ENCODE measurements around the gene ACOT7. TPM values are rescaled to one million over a fixed set of nuclear protein-coding genes. Genes with fewer than 3 reads are reported as not detected.

Gene ACOT7
- total RNA-seq, 1 experiment from 2014 or later: 70.2 TPM

DNA sequence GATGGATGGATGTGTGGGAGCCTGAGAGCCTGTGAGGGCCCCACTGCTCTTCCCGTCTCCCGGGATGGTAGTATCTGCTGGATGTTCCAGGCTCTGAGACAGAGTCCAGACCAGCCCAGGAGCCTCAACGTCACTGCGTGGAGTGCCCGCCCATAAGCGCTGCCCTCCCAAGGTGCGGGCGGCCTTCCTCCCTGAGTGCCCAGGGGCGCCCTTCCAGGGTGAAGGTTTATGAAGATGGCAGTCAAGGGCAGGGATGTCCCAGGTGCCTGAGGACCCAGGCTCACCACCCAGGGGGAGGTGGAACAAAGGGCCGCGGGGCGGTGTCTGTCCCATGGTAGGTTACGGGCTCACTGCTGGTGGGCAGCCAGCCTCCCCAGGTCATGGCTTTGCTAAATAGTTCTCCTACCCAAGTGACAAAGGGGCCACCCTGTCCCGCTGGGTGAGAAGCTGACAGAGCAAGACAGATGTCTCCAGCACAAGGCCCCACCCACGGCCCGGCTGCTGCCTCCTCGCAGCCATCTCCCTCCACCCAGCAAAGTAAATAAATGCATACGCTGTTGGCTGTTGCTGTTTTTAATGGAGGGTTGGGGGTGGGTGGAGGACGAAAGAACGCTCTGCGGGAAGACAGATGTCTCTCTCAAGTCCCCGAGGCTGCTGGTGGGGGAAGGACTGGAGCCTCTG lies 123.7 kb downstream of the ACOT7 start:
- Histone ChIP-seq H3K9me3 (ENCODE audit: insufficient read depth, low read depth) (no peaks in the 10 kb centered on the region), H4K20me1 (ENCODE audit: insufficient read depth) (no peaks in the 10 kb centered on the region), H3K27me3 (ENCODE audit: insufficient read depth, low read depth) (no peaks in the 10 kb centered on the region), H2AFZ (no peak overlapping the region), H3K27ac (no peak overlapping the region), H3K9me2 (ENCODE audit: insufficient read depth) (no peaks in the 10 kb centered on the region), H3K4me3 (no peak overlapping the region), H3K4me2 (no peak overlapping the region), H3K36me3 (ENCODE audit: low read depth) (no peaks in the 10 kb centered on the region), H3F3A (ENCODE audit: insufficient read depth, low read depth) (no peaks in the 10 kb centered on the region), H3K4me1 (replicated peaks; ENCODE audit: insufficient read depth) (no peaks in the 10 kb centered on the region), H3K79me2 (ENCODE audit: low read depth) (no peaks in the 10 kb centered on the region)
- intact Hi-C loops (cut with micrococcal nuclease; ENCODE audit: unreplicated experiment): no loop called here
- BruUV-seq (replicated peaks): no TSS peak
- CTCF ChIA-PET: no interaction called here
- POLR2A ChIA-PET (ENCODE audit: unreplicated experiment): no interaction called here
- TF ChIP-seq EZH2 (IDR thresholded peaks at IDR 0.05; ENCODE audit: low read depth): no peak
- TF ChIP-seq, protein P1, sequence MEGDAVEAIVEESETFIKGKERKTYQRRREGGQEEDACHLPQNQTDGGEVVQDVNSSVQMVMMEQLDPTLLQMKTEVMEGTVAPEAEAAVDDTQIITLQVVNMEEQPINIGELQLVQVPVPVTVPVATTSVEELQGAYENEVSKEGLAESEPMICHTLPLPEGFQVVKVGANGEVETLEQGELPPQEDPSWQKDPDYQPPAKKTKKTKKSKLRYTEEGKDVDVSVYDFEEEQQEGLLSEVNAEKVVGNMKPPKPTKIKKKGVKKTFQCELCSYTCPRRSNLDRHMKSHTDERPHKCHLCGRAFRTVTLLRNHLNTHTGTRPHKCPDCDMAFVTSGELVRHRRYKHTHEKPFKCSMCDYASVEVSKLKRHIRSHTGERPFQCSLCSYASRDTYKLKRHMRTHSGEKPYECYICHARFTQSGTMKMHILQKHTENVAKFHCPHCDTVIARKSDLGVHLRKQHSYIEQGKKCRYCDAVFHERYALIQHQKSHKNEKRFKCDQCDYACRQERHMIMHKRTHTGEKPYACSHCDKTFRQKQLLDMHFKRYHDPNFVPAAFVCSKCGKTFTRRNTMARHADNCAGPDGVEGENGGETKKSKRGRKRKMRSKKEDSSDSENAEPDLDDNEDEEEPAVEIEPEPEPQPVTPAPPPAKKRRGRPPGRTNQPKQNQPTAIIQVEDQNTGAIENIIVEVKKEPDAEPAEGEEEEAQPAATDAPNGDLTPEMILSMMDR (conservative IDR thresholded peaks at IDR 0.05): no peak
- no peak for DNase-seq

DNA sequence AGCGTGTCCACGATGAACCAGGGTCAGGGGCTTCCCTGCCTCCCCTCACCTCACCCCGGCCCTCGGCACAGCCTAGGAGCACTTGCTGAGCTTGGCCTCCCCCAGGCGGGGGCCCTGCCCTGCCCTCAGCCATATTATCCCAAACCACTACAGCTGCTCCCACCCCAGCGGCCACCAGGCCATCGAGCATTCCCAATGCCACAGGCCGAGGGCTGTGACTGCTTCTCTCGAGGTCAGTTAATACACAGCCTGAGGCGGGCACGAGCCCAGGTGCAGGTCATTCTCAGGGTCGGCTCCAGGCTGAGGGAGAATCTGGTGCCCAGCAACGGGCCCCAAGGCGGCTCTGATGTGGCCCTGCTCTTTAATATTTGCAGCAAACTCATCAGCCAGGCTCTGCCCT lies 124.3 kb downstream of the ACOT7 start:
- intact Hi-C loops (cut with micrococcal nuclease; ENCODE audit: unreplicated experiment): no loop called here
- Histone ChIP-seq H3K4me3 (no peak overlapping the region), H3K27ac (no peak overlapping the region), H3K27me3 (ENCODE audit: insufficient read depth, low read depth) (no peaks in the 10 kb centered on the region), H3K9me3 (ENCODE audit: insufficient read depth, low read depth) (no peaks in the 10 kb centered on the region), H3K9me2 (ENCODE audit: insufficient read depth) (no peaks in the 10 kb centered on the region), H3K4me2 (no peak overlapping the region), H3K79me2 (ENCODE audit: low read depth) (no peaks in the 10 kb centered on the region), H2AFZ (no peak overlapping the region), H4K20me1 (ENCODE audit: insufficient read depth) (no peaks in the 10 kb centered on the region), H3K36me3 (ENCODE audit: low read depth) (no peaks in the 10 kb centered on the region), H3F3A (ENCODE audit: insufficient read depth, low read depth) (no peaks in the 10 kb centered on the region), H3K4me1 (replicated peaks; ENCODE audit: insufficient read depth) (no peaks in the 10 kb centered on the region)
- DNase-seq: no peak
- ChIA-PET POLR2A (ENCODE audit: unreplicated experiment) (no interaction called here), CTCF (no interaction called here)
- no TSS peak for BruUV-seq (replicated peaks)
- TF ChIP-seq EZH2 (IDR thresholded peaks at IDR 0.05; ENCODE audit: low read depth): no peak
- TF ChIP-seq, protein P1 (conservative IDR thresholded peaks at IDR 0.05): no peak

DNA sequence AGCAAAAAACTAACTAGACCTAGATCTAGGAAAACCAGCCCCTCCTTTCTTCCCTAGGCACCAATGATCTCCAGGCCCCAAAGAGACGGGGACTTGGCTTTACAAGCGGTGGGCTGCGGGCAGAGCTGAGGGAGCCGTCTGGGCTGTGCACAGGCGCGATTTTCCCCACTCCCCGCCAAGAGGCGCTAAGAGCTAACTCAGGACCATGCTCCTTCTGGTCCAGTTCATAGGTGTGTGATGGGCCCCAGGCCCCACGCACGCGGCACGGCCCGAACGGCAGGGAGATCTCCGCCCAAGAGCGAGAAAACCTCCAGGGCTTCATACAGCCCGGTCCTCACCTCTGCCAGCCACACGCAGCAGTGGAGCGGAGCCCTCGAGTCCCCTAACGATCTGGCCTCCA lies 125.2 kb downstream of the ACOT7 start:
- H3K27me3 ChIP-seq (ENCODE audit: insufficient read depth, low read depth): no peaks in the 10 kb centered on the region
- no peaks in the 10 kb centered on the region for H3K79me2 ChIP-seq (ENCODE audit: low read depth)
- H3K27ac ChIP-seq: no peak overlapping the region
- no peak for DNase-seq
- intact Hi-C loops (cut with micrococcal nuclease; ENCODE audit: unreplicated experiment): no loop called here
- H3K4me3 ChIP-seq: no peak overlapping the region
- no peaks in the 10 kb centered on the region for H3K9me2 ChIP-seq (ENCODE audit: insufficient read depth)
- H3F3A ChIP-seq (ENCODE audit: insufficient read depth, low read depth): no peaks in the 10 kb centered on the region
- ChIA-PET POLR2A (ENCODE audit: unreplicated experiment) (no interaction called here), CTCF (no interaction called here)
- no peak overlapping the region for H3K4me2 ChIP-seq
- H4K20me1 ChIP-seq (ENCODE audit: insufficient read depth): no peaks in the 10 kb centered on the region
- BruUV-seq (replicated peaks): no TSS peak
- TF ChIP-seq, protein P1 (conservative IDR thresholded peaks at IDR 0.05): no peak
- TF ChIP-seq EZH2 (IDR thresholded peaks at IDR 0.05; ENCODE audit: low read depth): no peak
- H3K36me3 ChIP-seq (ENCODE audit: low read depth): no peaks in the 10 kb centered on the region
- no peaks in the 10 kb centered on the region for H3K4me1 ChIP-seq (replicated peaks; ENCODE audit: insufficient read depth)
- no peaks in the 10 kb centered on the region for H3K9me3 ChIP-seq (ENCODE audit: insufficient read depth, low read depth)
- no peak overlapping the region for H2AFZ ChIP-seq
